VCaP (cell line): ENCODE measurements around the gene SUPT7L.

ENCODE experiments used
- H3K27ac ChIP-seq: fragments of 450-650 bp; 2 replicates; pipeline ENCODE4 v1.5.1; 2017
- CTCF ChIP-seq: fragments of 450-650 bp; conservative IDR thresholded peaks from 2 replicates; pipeline ENCODE4 v1.5.1; 2017; ENCODE audit warnings: mild to moderate bottlenecking, moderate library complexity

Gene SUPT7L

DNA sequence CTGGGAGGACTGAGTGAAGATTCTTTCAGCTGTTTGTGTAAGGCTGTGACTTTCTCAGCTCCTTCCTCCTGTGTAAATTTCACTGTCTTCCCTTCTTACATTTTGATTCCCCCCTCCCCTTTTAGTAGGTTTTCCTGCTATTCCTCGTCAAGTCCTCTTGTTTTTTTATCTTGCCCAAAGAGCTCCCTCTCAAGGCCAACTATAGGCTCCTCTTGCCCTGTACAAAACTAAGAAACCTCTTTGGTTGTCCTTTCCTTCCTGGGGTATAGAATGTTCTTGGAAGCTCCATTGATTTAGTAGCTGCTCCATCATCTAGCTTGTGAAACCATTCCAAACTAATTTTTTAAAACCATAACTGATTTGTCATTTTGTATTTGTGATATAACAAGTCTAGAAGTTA, 41.9 kb downstream of the SUPT7L start:
- peak; percentile 21; the same call in 1 of the 2 replicates for TF ChIP-seq CTCF
- H3K27ac ChIP-seq, result no peak overlapping the region

- TF ChIP-seq CTCF, result no peak
- 0 out of 2 replicates have a peak overlapping the region, but pooled peaks have one; percentile 60 for H3K27ac ChIP-seq
These were observed 48.1 kb downstream of the SUPT7L start for GRCh38 chr2:27615316-27615715.

DNA sequence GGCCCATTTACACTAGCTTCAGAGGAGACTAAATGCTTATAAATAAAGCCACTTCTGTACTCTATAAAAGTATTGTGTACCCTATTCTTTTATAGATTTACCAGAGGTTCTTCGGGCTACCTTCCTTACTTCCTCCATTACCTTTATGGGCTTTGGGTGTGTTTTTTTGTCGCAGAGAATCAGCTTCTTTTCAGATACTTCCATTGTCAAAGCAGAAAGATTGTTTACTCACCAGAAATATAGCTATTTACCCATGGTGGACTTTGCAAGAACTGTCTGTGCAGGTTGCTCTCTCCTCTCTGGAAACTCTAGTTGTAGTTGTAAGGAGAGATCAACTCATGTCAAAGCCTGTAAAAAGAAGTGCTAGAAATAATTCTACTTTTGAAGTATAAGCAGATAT, 49.4 kb downstream of the SUPT7L start:
- TF ChIP-seq CTCF, result no peak
- H3K27ac ChIP-seq, result peak overlapping the region; percentile 60

DNA sequence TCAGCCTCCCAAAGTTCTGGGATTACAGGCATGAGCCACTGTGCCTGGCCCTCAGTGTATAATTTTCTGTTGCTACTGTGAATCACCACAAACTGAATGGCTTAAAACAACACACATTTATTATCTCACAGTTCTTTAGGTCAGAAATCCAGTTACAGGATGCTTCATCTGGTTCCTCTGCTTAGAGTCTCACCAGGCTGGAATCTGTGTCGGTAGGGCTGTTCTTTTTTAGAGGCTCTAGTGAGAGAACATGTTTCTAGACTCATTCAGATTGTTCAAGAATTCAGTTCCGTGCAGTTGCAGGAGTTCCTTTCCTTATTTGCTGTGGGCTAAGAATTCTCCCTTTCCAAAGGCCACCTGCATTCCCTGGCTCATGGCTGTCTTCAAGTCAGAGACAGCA, 56.8 kb downstream of the SUPT7L start:
- H3K27ac ChIP-seq, result no peak overlapping the region
- TF ChIP-seq CTCF, result no peak
